ENCODE results near the gene TMEM132D.

The TMEM132D gene

DNA sequence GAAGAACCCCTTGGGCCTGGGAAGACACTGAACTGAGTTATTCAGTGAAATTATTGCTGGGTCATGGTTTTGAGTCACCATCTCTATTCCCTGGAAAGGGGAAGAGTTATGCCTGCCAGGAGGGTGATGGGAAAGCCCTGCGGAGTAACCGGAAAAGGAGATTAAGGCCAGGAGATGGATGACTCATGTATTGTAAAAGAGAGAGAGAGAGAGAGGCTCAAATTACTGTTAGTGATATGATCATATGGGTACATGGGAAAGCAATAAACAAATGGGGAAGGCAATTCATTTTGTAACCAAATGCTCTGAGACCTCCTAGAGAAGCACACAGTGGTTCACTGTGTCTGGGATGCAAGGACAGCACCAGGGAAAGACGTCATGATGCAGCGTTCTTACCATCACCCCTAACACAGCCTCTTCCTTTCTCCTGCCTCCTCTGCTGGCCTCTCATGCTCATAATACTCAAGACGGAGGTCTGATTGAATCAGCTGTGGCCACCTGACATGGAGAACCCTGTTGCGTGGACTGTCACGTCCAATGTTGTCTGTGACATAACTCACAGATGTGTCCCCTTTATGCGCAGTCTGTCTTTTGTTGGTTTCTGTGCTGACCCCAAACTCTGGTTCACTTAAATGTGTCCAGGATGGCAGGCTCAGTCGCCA lies 243.7 kb downstream of the TMEM132D start:
- no peak for DNase-seq (ENCODE audit: low spot score)

DNA sequence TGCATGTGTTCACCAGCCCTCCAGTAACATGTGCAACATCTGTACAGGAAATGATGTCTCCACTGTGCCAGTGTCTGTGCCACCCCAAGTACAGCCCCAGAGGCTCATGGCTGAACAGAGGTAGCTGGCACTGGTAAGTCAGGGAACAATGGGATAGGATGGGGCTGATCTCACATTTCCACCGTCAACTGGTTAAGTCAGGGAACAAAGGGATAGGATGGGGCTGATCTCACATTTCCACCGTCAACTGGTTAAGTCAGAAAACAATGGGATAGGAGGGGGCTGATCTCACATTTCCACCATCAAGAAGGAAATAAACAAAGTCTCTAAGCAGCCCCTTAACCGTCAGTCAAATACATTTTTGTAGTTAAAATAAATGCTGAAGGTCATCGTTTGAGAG lies 246.6 kb downstream of the TMEM132D start:
- no peak for DNase-seq (ENCODE audit: low spot score)

DNA sequence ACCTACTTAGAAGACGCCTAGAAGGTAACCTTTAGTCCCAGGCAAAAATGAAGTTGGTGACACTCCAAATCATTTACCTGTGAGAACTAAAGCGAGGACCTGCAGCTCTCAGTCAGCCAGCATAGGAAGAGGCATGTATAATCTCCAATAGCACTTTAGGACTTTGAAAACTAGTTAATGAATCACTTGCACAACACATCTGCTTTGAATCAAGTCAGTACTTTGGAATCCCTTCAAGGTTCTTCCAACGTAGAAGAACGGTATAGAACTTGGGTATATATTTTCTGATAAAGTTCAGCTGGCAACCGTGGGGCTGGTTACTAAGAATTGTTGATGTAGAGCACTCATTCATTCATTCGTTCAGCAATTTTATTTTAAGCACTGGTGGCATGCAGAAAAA lies 251.9 kb downstream of the TMEM132D start:
- no peak for DNase-seq (ENCODE audit: low spot score)

DNA sequence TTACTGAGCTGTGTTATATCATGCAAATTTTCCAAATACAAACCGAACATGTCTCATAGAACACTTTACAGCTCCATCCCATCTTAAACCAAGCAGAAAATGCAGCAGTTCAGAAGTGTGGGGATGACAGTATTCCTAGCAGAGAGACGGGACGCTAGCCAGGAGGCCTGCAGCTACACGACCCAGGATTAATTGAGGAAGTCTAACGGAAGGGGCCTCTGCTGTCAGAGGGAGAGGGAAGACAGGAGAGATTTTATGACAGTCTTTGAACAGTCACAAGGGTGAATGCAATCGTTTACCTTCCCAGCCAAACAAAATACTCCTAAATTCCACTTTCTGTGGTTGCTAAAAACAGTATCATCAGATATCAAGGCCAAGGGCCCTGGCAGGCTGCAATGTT lies 261.9 kb downstream of the TMEM132D start:
- DNase-seq (ENCODE audit: low spot score), result no peak

DNA sequence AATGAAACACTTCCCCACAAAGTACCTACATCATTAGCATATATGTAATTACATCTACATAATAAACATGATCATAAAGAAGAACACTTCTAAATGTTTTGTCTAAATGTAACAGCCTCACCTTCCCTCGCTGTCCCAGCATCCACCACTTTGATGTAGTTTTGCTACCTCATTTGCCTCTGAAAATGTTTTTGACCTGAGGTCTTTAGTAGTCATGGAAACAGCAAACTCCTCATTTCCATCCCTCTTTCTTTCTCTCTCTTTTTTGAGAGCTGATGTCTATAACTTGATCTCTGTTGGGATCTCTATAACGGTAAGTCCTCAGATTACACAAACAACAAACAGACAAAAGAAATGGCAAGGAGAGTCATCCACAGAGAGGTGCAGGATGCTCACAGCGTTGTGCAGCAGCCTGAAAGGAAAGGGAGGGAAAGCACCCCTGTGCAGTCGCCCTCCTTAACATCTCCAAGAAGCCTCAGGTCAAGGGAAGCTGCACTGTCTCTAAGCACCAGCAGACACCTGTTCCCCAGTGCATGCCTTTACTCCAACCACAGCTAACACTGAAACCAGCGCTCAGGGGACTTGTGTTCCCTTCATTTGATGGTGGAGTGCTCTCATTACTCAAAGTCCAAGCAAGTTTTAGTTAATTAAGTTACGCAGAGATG lies 268.7 kb downstream of the TMEM132D start:
- no peak for DNase-seq (ENCODE audit: low spot score)

DNA sequence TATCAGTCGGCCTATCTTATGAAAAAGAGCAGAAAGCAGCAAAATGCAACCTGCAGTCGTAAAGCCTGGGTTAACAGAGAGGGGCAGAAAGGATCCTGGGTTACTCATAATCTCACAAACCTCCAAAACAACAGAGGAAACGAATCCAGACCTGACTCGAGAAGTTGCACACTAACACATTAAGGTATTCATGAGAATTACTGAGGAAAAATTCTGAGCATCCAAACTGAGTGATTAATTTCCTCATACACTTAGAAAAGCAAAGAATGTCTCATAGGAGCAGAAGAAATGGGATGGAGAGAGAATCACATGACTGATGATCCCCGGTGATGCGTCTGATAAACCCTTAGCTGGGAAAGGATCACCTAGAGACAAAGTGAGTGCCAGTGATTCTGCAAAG lies 272.5 kb downstream of the TMEM132D start:
- no peak for DNase-seq (ENCODE audit: low spot score)

DNA sequence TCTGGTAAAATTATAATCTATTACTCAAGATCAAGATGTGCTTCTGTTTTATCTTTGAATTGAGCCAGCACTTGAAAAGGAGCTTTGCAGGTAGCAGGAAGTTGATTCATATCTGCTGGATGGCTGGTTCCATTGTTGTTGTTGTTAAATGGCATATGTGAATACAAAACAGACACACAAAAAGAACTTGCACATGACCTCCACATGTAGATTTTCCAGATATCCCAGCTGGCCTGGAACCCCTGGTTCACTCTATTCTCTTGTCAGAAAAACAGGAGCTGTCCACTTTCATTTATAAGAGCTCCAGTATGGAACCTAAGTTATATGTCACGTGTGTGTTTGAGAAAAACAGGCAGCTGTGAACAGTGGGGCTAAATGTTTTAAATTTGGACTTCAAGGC lies 273.9 kb downstream of the TMEM132D start:
- no peak for DNase-seq (ENCODE audit: low spot score)

DNA sequence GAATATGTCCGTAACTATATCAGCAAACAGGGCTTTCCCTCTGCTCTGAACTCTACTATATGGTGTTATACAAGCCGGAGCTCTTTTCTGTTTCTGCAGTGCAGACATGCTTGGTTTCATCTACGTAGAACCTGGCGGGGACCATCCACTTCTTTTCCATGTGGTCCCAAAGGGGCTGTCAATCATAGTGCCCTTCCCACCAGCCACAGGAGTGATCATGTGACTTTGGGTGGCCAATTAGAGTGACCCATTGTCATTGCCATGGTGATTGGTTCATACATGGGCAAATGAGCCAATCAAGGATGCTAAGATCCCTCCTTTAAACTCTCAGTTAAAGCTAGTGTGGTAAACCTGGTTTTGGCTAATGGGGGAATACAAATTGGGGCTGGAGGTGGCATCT lies 281.3 kb downstream of the TMEM132D start:
- no peak for DNase-seq (ENCODE audit: low spot score)

DNA sequence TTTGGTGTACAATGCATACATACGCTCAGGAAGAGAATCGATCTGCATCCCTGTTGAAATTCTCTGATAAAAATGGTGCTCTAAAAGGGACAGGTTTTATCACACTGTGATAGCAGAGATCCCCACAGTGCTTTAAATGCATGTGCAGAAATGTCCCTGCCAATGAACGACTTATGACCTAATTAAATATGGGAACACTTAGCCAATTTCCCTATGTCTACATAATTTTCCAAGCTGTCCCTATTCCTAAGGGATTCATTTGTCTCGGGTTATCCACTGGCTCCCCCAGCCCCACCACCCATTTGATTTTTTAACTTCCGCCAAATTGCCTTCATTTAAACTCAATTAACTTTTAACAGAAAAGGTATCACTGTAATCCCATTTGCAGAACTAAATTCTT lies 284.6 kb downstream of the TMEM132D start:
- no peak for DNase-seq (ENCODE audit: low spot score)

DNA sequence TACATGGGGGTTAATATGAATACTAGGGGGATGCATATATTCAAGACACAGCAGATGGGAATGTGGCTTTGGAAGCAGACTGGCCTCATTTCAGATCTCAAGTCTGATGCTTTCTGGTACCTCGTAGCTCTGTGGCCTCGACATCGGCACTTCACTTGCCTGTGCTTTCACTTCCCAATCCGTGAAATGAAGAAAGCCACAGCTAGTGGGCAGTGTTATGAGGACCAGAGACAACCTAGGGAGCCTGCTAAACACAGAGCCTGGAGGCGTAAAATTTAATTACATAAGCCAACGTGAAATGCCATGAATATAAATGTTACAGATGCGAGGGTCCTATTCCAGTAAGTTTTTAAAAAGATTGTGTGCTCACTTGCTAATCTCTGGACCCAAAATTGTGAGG lies 286.0 kb downstream of the TMEM132D start:
- DNase-seq (ENCODE audit: low spot score), result no peak

DNA sequence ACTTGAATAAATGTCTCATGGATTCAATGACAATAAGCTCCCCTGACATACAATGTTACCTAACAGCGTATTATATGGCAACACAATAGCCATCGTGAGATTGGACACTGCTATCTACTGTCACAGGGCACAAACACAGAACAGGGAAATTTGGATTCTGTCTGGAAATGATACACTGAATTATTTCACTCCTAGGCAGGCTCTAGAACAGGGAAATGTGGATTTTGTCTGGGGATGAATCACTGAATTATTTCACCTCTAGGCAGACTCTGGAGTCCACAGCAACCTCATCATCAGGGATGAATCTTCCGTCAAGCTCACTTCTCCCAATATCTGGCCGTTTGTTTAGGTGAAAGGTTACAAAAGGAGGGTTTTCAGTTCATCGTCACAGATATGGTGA lies 288.8 kb downstream of the TMEM132D start:
- DNase-seq (ENCODE audit: low spot score), result no peak

DNA sequence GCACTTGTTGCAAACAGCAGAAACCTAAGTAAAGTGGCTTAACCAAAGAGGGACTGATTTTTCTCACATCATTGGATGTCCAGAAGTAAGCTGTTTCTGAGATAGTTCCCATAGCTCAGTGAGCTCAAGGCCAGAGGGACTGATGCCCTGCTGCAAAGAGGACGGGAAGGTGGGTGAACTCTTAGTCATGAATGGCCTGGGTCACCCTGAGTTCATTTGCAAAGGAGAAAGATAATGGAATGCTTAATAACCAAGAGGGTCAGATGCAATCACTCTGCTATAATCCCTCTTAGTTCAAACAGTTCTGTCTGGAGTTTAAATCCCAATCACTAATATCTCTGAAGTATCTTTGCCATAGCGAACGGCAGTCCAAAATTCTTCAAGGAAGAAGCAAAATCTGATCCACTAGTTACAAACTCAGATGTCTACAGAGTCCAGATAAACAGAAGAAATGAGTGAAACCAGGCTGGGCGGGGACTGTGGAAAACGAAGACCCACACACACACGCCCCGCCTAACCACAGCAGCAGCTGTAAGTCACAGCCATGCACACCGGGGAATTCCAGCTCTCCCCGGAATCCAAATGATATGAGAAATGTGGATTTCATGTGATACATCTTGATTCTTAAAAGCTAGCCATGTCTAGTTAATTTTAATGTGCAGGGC lies 289.5 kb downstream of the TMEM132D start:
- no peak for DNase-seq (ENCODE audit: low spot score)

DNA sequence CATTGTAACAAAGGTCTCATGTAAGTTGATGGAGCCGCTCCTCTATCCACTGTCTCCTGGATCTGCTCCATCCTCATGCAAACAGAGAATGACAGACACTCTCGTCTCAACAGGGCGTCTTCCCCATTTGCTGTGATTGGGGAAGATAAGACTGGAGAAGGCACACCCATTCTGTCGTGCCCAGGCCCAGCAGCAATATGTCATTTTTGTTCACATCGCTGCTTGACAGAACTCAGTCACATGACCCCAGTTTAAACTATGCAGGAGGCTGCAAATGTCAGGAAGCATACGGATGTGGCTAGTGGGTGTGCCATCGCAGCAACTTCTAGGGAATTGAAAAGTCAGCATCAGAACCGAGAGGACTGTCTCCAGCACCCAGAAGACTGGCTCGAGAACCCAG lies 290.5 kb downstream of the TMEM132D start:
- DNase-seq (ENCODE audit: low spot score), result no peak

DNA sequence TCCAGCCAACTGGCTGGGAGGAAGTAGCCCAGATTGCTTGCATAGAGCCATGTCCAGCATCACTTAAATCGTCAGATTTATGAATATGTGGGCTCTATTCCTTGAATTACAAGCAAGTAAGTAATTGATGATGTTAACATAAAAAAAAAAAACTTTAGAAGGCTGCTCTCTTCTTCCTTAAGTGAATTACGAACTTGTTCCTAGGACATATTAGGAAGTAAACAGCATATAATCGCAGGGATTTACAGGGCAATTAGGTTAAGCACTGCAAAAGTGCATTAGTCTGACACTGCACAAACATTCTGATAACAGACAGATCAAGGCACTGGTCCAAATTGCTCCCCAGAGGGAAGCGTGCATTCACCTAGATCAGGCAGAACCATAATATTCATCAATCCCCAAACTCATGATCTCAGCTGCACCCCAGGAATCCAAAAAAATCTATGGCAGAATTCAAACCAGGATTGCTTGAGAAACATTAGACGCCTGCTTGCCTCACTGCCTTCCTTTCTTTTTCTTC lies 293.2 kb downstream of the TMEM132D start:
- no peak for DNase-seq (ENCODE audit: low spot score)

DNA sequence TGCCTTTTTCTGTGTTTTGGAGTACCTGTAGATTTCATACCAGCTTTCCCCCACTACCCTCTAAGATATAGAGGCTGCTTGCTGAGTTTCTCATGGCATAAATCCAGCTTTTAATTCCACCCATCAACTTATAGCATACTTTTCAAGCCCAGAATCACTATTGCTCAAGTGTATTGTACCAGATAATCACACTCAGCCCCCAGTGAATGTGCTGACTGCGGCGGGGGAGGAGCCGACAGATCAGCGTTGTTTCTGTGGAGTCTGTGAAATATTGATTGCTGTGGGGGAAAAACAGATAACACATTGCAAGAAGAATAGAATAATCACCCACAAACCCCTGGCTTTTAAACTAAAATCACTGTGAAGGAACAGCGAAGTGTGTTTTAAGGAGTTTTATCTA lies 296.1 kb downstream of the TMEM132D start:
- DNase-seq (ENCODE audit: low spot score), result no peak

DNA sequence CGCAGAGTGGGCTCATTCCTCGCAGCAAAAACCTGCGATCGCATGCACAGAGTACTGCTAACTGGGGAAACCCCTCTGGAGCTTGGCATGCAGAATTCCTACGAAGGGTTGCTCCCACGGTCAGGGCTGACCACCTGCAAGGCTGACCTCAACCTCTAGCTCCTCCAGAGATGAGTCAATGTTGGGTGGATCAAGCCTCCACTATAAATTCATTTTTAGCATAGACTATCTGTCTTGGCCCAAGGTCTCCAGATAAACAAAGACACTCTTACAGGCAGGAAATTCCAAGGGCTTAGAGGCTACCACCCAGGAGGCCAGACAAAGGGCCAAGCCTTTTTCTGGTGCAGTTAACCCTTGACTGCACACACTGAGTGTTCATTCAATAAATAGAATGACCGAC lies 296.5 kb downstream of the TMEM132D start:
- DNase-seq (ENCODE audit: low spot score), result no peak

DNA sequence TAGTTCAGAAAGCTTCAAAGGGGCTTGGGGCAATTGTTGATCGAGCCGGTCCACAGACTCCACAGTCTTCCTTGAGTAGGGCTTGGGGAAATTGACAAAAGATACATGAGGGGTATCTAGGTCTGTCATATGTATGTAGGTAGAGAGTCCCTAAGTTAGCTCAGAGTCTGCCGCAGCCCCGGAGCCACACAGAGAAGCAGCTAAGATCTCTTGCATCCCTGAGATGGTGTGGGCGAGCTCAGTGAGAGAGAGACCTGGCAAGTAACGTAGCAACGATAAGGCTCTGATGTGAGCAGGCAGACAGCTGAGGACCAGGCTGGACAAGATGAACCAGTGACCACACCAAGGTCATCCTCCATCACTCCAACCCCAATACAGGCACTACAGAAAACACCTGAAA lies 297.6 kb downstream of the TMEM132D start:
- DNase-seq (ENCODE audit: low spot score), result no peak

DNA sequence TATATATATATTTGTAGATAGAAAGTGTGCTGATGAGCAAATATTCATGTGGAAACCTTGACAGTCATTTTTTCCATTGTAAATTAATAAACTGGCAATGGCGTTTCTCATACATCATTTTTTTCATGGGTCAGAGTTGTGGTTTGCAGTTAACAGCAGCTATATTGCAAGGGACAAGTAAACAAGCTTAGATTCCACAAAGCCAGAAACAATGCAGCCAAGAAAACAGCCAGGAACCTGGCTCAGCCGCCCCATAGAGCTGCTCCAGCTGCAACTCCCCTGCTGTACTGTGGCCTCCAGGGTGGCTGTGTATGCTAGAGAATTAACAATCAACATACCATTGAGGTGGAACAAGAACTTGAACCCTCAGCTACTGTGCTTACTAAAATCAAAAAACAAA lies 298.2 kb downstream of the TMEM132D start:
- DNase-seq (ENCODE audit: low spot score), result no peak

DNA sequence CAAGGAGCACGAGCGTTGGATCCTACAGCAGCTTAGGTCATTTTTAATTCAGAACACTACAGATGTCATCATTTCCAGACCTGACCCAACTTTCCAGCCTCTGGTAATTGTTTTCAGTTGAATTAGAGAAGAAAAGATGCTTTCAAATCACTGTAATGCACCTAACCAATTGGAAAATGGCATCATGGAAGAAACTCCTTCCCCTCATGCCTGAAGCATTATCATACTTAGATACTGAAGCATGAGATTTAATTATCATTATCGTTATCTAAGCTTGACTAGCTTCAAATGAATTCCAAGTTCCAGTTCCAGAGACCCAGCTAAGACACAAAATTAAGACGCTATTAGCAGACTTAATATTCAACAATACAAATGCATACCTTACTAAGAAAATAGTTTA lies 299.3 kb downstream of the TMEM132D start:
- no peak for DNase-seq (ENCODE audit: low spot score)

DNA sequence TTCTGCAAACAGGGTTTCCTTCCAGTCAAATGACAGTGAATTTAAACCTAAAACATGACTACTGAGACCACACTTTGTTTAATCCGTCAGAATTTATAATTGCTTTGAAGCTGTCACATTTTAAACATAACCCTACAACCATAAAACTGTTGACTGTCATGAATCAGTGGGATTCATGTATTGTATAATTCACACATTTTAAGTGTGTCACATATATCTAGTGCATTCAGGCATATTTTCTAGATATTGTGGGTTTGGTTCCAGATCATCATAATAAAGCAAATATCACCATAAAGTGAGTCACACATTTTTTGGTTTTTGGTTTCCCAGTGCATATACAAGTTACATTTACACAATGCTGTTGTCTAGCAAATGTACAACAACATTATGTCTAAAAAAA lies 304.4 kb downstream of the TMEM132D start:
- no peak for DNase-seq (ENCODE audit: low spot score)

DNA sequence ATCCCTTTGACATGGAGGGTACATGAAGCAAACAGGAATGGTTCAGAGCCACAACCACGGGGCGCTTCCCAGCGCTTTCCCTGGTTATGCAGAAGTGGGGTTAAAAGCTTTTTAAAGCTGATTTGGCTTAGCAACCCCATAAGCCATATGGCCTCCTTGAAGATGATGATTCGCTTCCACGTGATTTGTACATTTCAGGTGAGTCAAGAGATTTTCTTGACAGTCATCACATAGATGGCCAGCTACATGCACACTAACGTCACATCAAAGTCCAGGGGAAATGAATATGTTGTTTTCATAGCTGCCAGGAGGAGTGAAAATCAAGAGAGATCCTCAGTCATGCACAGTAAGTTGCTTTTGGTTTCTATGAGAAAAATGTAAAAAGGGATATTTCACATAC lies 309.7 kb downstream of the TMEM132D start:
- no peak for DNase-seq (ENCODE audit: low spot score)

DNA sequence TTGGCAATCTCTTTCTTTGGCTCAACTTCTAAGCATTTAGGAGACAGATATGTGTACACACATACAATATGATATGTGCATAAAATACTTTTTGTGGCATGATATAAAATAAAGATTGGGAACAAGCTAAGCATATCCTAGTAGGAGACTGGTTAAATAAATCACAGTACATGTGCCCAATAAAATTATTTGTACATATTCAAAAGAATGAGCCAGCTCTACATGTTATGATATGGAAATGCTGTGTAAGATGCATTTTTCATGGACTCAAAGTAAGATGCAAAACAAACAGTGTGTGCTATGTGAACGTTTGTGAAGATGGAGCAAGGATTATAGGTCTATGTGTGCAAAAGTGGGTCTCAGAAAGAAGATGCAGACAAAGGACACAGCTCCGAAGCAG lies 311.4 kb downstream of the TMEM132D start:
- no peak for DNase-seq (ENCODE audit: low spot score)

DNA sequence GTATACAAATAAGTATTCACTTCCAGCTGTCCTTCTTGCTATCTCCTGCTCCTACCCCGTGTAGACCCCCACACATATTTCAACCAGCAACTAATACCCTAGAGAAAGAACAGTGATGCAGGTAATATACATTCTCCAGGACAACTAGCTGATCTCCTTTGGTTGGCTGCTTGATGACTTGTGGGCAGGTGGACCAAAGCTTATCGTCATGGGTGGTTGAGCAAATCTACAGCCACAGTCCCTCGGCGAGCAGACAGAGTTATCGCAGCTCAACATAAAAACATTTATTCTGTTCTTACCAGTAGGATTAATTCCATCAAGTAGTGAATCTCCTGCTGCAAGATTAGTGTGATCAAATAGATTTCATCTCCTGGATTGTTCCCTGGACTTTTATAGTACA lies 314.3 kb downstream of the TMEM132D start:
- DNase-seq (ENCODE audit: low spot score), result no peak
